ENCODE results near the gene SSU72. TPM values are rescaled to one million over a fixed set of nuclear protein-coding genes. Genes with fewer than 3 reads are reported as not detected.

The SSU72 gene
- total RNA-seq, 1 experiment from 2014 or later, result 96.2 TPM

GRCh38 chr1:1554926-1555915 lies 19.4 kb downstream of the SSU72 start:
- Mint-ChIP-seq H3K36me3 (ENCODE audit: insufficient read depth, unreplicated experiment) (peaks cover 34% of the 10 kb centered on the region), H3K4me3 (ENCODE audit: unreplicated experiment) (no peak overlapping the region), H3K9me3 (ENCODE audit: unreplicated experiment) (no peaks in the 10 kb centered on the region), H3K27me3 (ENCODE audit: insufficient read depth, unreplicated experiment) (no peaks in the 10 kb centered on the region), H3K27ac (ENCODE audit: unreplicated experiment) (peak overlapping the region; percentile 19), H3K4me1 (ENCODE audit: low read depth, unreplicated experiment) (no peaks in the 10 kb centered on the region)
- BruUV-seq (replicated peaks), result no TSS peak
- Histone ChIP-seq H3K4me3 (ENCODE audit: low read depth, low read length) (no peak overlapping the region), H3K27me3 (replicated peaks; ENCODE audit: control insufficient read depth, insufficient read depth, low read length) (no peaks in the 10 kb centered on the region), H3K4me1 (no peaks in the 10 kb centered on the region), H3K9me3 (no peaks in the 10 kb centered on the region), H3K36me3 (ENCODE audit: control insufficient read depth, insufficient read depth, low read length) (no peaks in the 10 kb centered on the region)
- CTCF ChIA-PET, result no interaction called here
- intact Hi-C loops (cut with micrococcal nuclease; ENCODE audit: unreplicated experiment), result no loop called here
- POLR2A ChIA-PET, result no interaction called here
- no peak for DNase-seq
- TF ChIP-seq CTCF (IDR thresholded peaks at IDR 0.05; ENCODE audit: insufficient read depth in 1 of 2, low read depth in 1 of 2, low read length in 1 of 2, severe bottlenecking in 1 of 2, unreplicated experiment in 1 of 2), result no peak

- Histone ChIP-seq H3K4me1 (no peaks in the 10 kb centered on the region), H3K27me3 (replicated peaks; ENCODE audit: control insufficient read depth, insufficient read depth, low read length) (no peaks in the 10 kb centered on the region), H3K36me3 (ENCODE audit: control insufficient read depth, insufficient read depth, low read length) (no peaks in the 10 kb centered on the region), H3K9me3 (no peaks in the 10 kb centered on the region), H3K4me3 (ENCODE audit: low read depth, low read length) (no peak overlapping the region)
- intact Hi-C loops (cut with micrococcal nuclease; ENCODE audit: unreplicated experiment), result no loop called here
- CTCF ChIA-PET, result no interaction called here
- Mint-ChIP-seq H3K27me3 (ENCODE audit: insufficient read depth, unreplicated experiment) (no peaks in the 10 kb centered on the region), H3K9me3 (ENCODE audit: unreplicated experiment) (no peaks in the 10 kb centered on the region), H3K36me3 (ENCODE audit: insufficient read depth, unreplicated experiment) (peaks cover 38% of the 10 kb centered on the region), H3K27ac (ENCODE audit: unreplicated experiment) (peak overlapping the region; percentile 19), H3K4me1 (ENCODE audit: low read depth, unreplicated experiment) (no peaks in the 10 kb centered on the region), H3K4me3 (ENCODE audit: unreplicated experiment) (no peak overlapping the region)
- no peak for DNase-seq
- BruUV-seq (replicated peaks), result no TSS peak
- POLR2A ChIA-PET, result no interaction called here
- no peak for TF ChIP-seq CTCF (IDR thresholded peaks at IDR 0.05; ENCODE audit: insufficient read depth in 1 of 2, low read depth in 1 of 2, low read length in 1 of 2, severe bottlenecking in 1 of 2, unreplicated experiment in 1 of 2)
These were observed 20.1 kb downstream of the SSU72 start for GRCh38 chr1:1554550-1554925.

GRCh38 chr1:1553821-1554494 lies 20.7 kb downstream of the SSU72 start:
- no peak overlapping the region for H3K4me3 Mint-ChIP-seq (ENCODE audit: unreplicated experiment)
- no peaks in the 10 kb centered on the region for H3K27me3 ChIP-seq (replicated peaks; ENCODE audit: control insufficient read depth, insufficient read depth, low read length)
- H3K27ac Mint-ChIP-seq (ENCODE audit: unreplicated experiment), result no peak overlapping the region
- TF ChIP-seq CTCF (IDR thresholded peaks at IDR 0.05; ENCODE audit: insufficient read depth in 1 of 2, low read depth in 1 of 2, low read length in 1 of 2, severe bottlenecking in 1 of 2, unreplicated experiment in 1 of 2), result no peak
- no peaks in the 10 kb centered on the region for H3K4me1 ChIP-seq
- H3K27me3 Mint-ChIP-seq (ENCODE audit: insufficient read depth, unreplicated experiment), result no peaks in the 10 kb centered on the region
- H3K4me3 ChIP-seq (ENCODE audit: low read depth, low read length), result no peak overlapping the region
- ChIA-PET POLR2A (no interaction called here), CTCF (no interaction called here)
- intact Hi-C loops (cut with micrococcal nuclease; ENCODE audit: unreplicated experiment), result no loop called here
- BruUV-seq (replicated peaks), result no TSS peak
- no peaks in the 10 kb centered on the region for H3K4me1 Mint-ChIP-seq (ENCODE audit: low read depth, unreplicated experiment)
- H3K36me3 ChIP-seq (ENCODE audit: control insufficient read depth, insufficient read depth, low read length), result no peaks in the 10 kb centered on the region
- H3K9me3 ChIP-seq, result no peaks in the 10 kb centered on the region
- no peaks in the 10 kb centered on the region for H3K9me3 Mint-ChIP-seq (ENCODE audit: unreplicated experiment)
- peaks cover 32% of the 10 kb centered on the region for H3K36me3 Mint-ChIP-seq (ENCODE audit: insufficient read depth, unreplicated experiment)
- DNase-seq, result no peak

All from Caco-2 (cell line).